Esophagus (tissue), 2 donors: ENCODE results near the gene COL8A1. TPM values are rescaled to one million over a fixed set of nuclear protein-coding genes. Genes with fewer than 3 reads are reported as not detected.

Experiments
- H3K27ac ChIP-seq, 2 donors: one replicate each; pipeline ENCODE4 v1.5.1; 2013; ENCODE audit warnings: low read depth in 2 of 2, mild to moderate bottlenecking in 2 of 2, inconsistent platforms in 1 of 2, low read length in 1 of 2, moderate library complexity in 1 of 2
- H3K27me3 ChIP-seq, 2 donors: one replicate each; pipeline ENCODE4 v1.6.1; 2013; ENCODE audit warnings: low read length in 2 of 2, control low read depth in 1 of 2, mild to moderate bottlenecking in 1 of 2; ENCODE audit not compliant: insufficient read depth in 2 of 2, control insufficient read depth in 1 of 2
- H3K36me3 ChIP-seq, 2 donors: one replicate each; pipeline ENCODE4 v1.6.1; 2013; ENCODE audit warnings: low read length in 1 of 2; ENCODE audit not compliant: control insufficient read depth in 2 of 2, insufficient read depth in 2 of 2
- H3K4me1 ChIP-seq, 2 donors: one replicate each; pipeline ENCODE4 v1.6.1; 2013; ENCODE audit warnings: low read length in 1 of 2; ENCODE audit not compliant: control insufficient read depth in 2 of 2, insufficient read depth in 2 of 2
- H3K4me3 ChIP-seq, 2 donors: one replicate each; pipeline ENCODE4 v1.5.1; 2013; ENCODE audit warnings: low read length in 2 of 2, mild to moderate bottlenecking in 2 of 2, low read depth in 1 of 2, moderate library complexity in 1 of 2
- H3K9me3 ChIP-seq, 2 donors: one replicate each; pipeline ENCODE4 v1.6.1; 2013; ENCODE audit warnings: mild to moderate bottlenecking in 2 of 2, low read depth in 1 of 2, low read length in 1 of 2, moderate library complexity in 1 of 2; ENCODE audit not compliant: control insufficient read depth in 2 of 2, insufficient read depth in 1 of 2
- WGBS, 2 donors: extraction: QIAGEN DNeasy Blood & Tissue Kit; methylation state at CpG; one replicate each; pipeline ENCODE4 v1.1.7; 2013; 5-methylcytosine and 5-hydroxymethylcytosine counted together
- polyA plus RNA-seq, 2 donors: library from polyadenylated mRNA; stranded (reverse); fragments of 200-250 nt; gene quantifications; one replicate each; pipeline ENCODE4 v1.2.3, GENCODE V29; 2013
- donor health status: healthy with polysubstance abuse.
- donor health status: Bipolar disorder and iron deficiency.

COL8A1 gene
- polyA plus RNA-seq, 2 donors: 0.84 to 1.4 TPM

GRCh38 chr3:99637016-99637367, 1.4 kb upstream of the COL8A1 start:
- no peaks in the 10 kb centered on the region for H3K9me3 ChIP-seq
- no peaks in the 10 kb centered on the region for H3K27me3 ChIP-seq
- H3K27ac ChIP-seq: peak overlapping the region; percentile 22 to 41
- peak overlapping the region; percentile 3 to 49 for H3K4me3 ChIP-seq
- H3K4me1 ChIP-seq: peaks cover 0 to 2% of the 10 kb centered on the region in 2 donors
- 6 to 13% methylated on average over 6 of the region's 6 CpGs for WGBS, 2 donors
- H3K36me3 ChIP-seq: no peaks in the 10 kb centered on the region

- Histone ChIP-seq H3K9me3 (no peaks in the 10 kb centered on the region), H3K36me3 (no peaks in the 10 kb centered on the region), H3K27ac (peak overlapping the region; percentile 62 to 72), H3K4me3 (peak overlapping the region; percentile 42 to 49), H3K27me3 (no peaks in the 10 kb centered on the region), H3K4me1 (peaks cover 0 to 2% of the 10 kb centered on the region in 2 donors)
- 1 to 2% methylated on average over 22 of the region's 22 CpGs for WGBS, 2 donors
Observed at GRCh38 chr3:99637368-99638111, 854 bp upstream of the COL8A1 start.

- 15 to 46% methylated on average over 1 of the region's 1 CpG for WGBS, 2 donors
- Histone ChIP-seq H3K27me3 (no peaks in the 10 kb centered on the region), H3K27ac (no peak overlapping the region), H3K36me3 (no peaks in the 10 kb centered on the region), H3K4me3 (peak overlapping the region in 1 of 2 donors; percentile 7), H3K4me1 (peaks cover 0 to 2% of the 10 kb centered on the region in 2 donors), H3K9me3 (no peaks in the 10 kb centered on the region)
Observed at GRCh38 chr3:99639579-99639978, 1.2 kb downstream of the COL8A1 start.

GRCh38 chr3:99640214-99640851, 1.9 kb downstream of the COL8A1 start:
- H3K4me1 ChIP-seq: peaks cover 0 to 2% of the 10 kb centered on the region in 2 donors
- H3K36me3 ChIP-seq: no peaks in the 10 kb centered on the region
- no peaks in the 10 kb centered on the region for H3K27me3 ChIP-seq
- no peaks in the 10 kb centered on the region for H3K9me3 ChIP-seq
- H3K27ac ChIP-seq: no peak overlapping the region
- 67 to 81% methylated on average over 6 of the region's 6 CpGs for WGBS, 2 donors
- no peak overlapping the region for H3K4me3 ChIP-seq

GRCh38 chr3:99641480-99641879, 3.1 kb downstream of the COL8A1 start:
- 65 to 73% methylated on average over 2 of the region's 2 CpGs for WGBS, 2 donors
- H3K9me3 ChIP-seq: no peaks in the 10 kb centered on the region
- H3K4me1 ChIP-seq: peaks cover 0 to 2% of the 10 kb centered on the region in 2 donors
- no peaks in the 10 kb centered on the region for H3K27me3 ChIP-seq
- H3K36me3 ChIP-seq: no peaks in the 10 kb centered on the region
- H3K4me3 ChIP-seq: no peak overlapping the region
- no peak overlapping the region for H3K27ac ChIP-seq

- no peaks in the 10 kb centered on the region for H3K36me3 ChIP-seq
- no peaks in the 10 kb centered on the region for H3K9me3 ChIP-seq
- H3K27me3 ChIP-seq: no peaks in the 10 kb centered on the region
- peaks cover 0 to 2% of the 10 kb centered on the region in 2 donors for H3K4me1 ChIP-seq
- no peak overlapping the region for H3K4me3 ChIP-seq
- no peak overlapping the region for H3K27ac ChIP-seq
- WGBS, 2 donors: 60 to 65% methylated on average over 1 of the region's 1 CpG
Observed at GRCh38 chr3:99641982-99642381, 3.6 kb downstream of the COL8A1 start.

- H3K4me3 ChIP-seq: no peak overlapping the region
- no peaks in the 10 kb centered on the region for H3K4me1 ChIP-seq
- no peaks in the 10 kb centered on the region for H3K27me3 ChIP-seq
- no peaks in the 10 kb centered on the region for H3K9me3 ChIP-seq
- H3K36me3 ChIP-seq: no peaks in the 10 kb centered on the region
- no peak overlapping the region for H3K27ac ChIP-seq
Observed at GRCh38 chr3:99644017-99644416, 5.6 kb downstream of the COL8A1 start.

- Histone ChIP-seq H3K27me3 (no peaks in the 10 kb centered on the region), H3K9me3 (no peaks in the 10 kb centered on the region), H3K4me3 (no peak overlapping the region), H3K27ac (peak overlapping the region in 1 of 2 donors; percentile 52), H3K36me3 (no peaks in the 10 kb centered on the region), H3K4me1 (no peaks in the 10 kb centered on the region)
- 76% methylated on average over 3 of the region's 3 CpGs for WGBS, 2 donors
Observed at GRCh38 chr3:99644746-99645145, 6.4 kb downstream of the COL8A1 start.

GRCh38 chr3:99645277-99646106, 7.1 kb downstream of the COL8A1 start:
- H3K4me1 ChIP-seq: no peaks in the 10 kb centered on the region
- H3K4me3 ChIP-seq: no peak overlapping the region
- H3K36me3 ChIP-seq: no peaks in the 10 kb centered on the region
- WGBS, 2 donors: 32 to 48% methylated on average over 5 of the region's 5 CpGs
- no peaks in the 10 kb centered on the region for H3K9me3 ChIP-seq
- H3K27me3 ChIP-seq: no peaks in the 10 kb centered on the region
- H3K27ac ChIP-seq: peak overlapping the region; percentile 50 to 80
